Endothelial cell (in vitro differentiated cells): ENCODE measurements around the gene PTPRN2. TPM values are rescaled to one million over a fixed set of nuclear protein-coding genes. Genes with fewer than 3 reads are reported as not detected.

ENCODE experiments used
- DNase-seq: peaks from one replicate; pipeline ENCODE4 v3.0.0; 2021; ENCODE audit warnings: low spot score
- H3K27ac Mint-ChIP-seq: one replicate; pipeline ENCODE4 v1.8.0; 2021; ENCODE audit warnings: mixed read lengths, inconsistent platforms; ENCODE audit not compliant: unreplicated experiment
- H3K27me3 Mint-ChIP-seq: one replicate; pipeline ENCODE4 v1.8.0; 2021; ENCODE audit warnings: mild to moderate bottlenecking, moderate library complexity, mixed read lengths, inconsistent platforms; ENCODE audit not compliant: unreplicated experiment
- H3K36me3 Mint-ChIP-seq: one replicate; pipeline ENCODE4 v1.8.0; 2021; ENCODE audit warnings: mild to moderate bottlenecking, low read depth, mixed read lengths, inconsistent platforms; ENCODE audit not compliant: unreplicated experiment
- H3K4me1 Mint-ChIP-seq: one replicate; pipeline ENCODE4 v1.8.0; 2021; ENCODE audit warnings: mild to moderate bottlenecking, mixed read lengths, inconsistent platforms; ENCODE audit not compliant: unreplicated experiment
- H3K4me3 Mint-ChIP-seq: one replicate; pipeline ENCODE4 v1.8.0; 2021; ENCODE audit warnings: mild to moderate bottlenecking, mixed read lengths, inconsistent platforms; ENCODE audit not compliant: unreplicated experiment
- H3K9me3 Mint-ChIP-seq: one replicate; pipeline ENCODE4 v1.8.0; 2021; ENCODE audit warnings: mixed read lengths, inconsistent platforms; ENCODE audit not compliant: unreplicated experiment
- CTCF ChIP-seq: fragments of 200-600 bp; sonication (generic); IDR thresholded peaks from one replicate; pipeline ENCODE4 v1.5.0; 2021; ENCODE audit warnings: antibody characterized with exemption; ENCODE audit not compliant: unreplicated experiment
- total RNA-seq: library from RNA; stranded (reverse); fragmentation: NEBNext Ultra II Directional; extraction: Animal tissue kit (Norgen Biotek cat#: 25700); gene quantifications from one replicate; pipeline ENCODE4 v1.2.1, GENCODE V29; 2021; ENCODE audit not compliant: unreplicated experiment

Gene PTPRN2
- total RNA-seq, 1 donor from 2014 or later = 0.18 TPM

- DNase-seq = no peak
- peaks cover 39% of the 10 kb centered on the region for H3K9me3 Mint-ChIP-seq
- H3K4me3 Mint-ChIP-seq = no peak overlapping the region
- no peaks in the 10 kb centered on the region for H3K4me1 Mint-ChIP-seq
- H3K36me3 Mint-ChIP-seq = peaks cover 17% of the 10 kb centered on the region
- peaks cover 16% of the 10 kb centered on the region for H3K27me3 Mint-ChIP-seq
- no peak for TF ChIP-seq CTCF
- H3K27ac Mint-ChIP-seq = no peak overlapping the region
Measured at GRCh38 chr7:157610671-157611295, 976.8 kb downstream of the PTPRN2 start.

GRCh38 chr7:157609932-157610640 is 977.5 kb downstream of the PTPRN2 start:
- peaks cover 17% of the 10 kb centered on the region for H3K27me3 Mint-ChIP-seq
- H3K4me1 Mint-ChIP-seq = no peaks in the 10 kb centered on the region
- no peak for DNase-seq
- no peak overlapping the region for H3K27ac Mint-ChIP-seq
- H3K9me3 Mint-ChIP-seq = peaks cover 32% of the 10 kb centered on the region
- no peak for TF ChIP-seq CTCF
- H3K4me3 Mint-ChIP-seq = no peak overlapping the region
- H3K36me3 Mint-ChIP-seq = peaks cover 17% of the 10 kb centered on the region

- no peak for DNase-seq
- Mint-ChIP-seq H3K27me3 (peaks cover 21% of the 10 kb centered on the region), H3K4me1 (no peaks in the 10 kb centered on the region), H3K27ac (no peak overlapping the region), H3K4me3 (no peak overlapping the region), H3K36me3 (peaks cover 19% of the 10 kb centered on the region), H3K9me3 (peaks cover 30% of the 10 kb centered on the region)
- TF ChIP-seq CTCF = no peak
Measured at GRCh38 chr7:157609516-157609915, 978.1 kb downstream of the PTPRN2 start.

- peaks cover 25% of the 10 kb centered on the region for H3K9me3 Mint-ChIP-seq
- no peaks in the 10 kb centered on the region for H3K4me1 Mint-ChIP-seq
- no peak overlapping the region for H3K4me3 Mint-ChIP-seq
- TF ChIP-seq CTCF = no peak
- H3K27me3 Mint-ChIP-seq = peaks cover 15% of the 10 kb centered on the region
- peaks cover 14% of the 10 kb centered on the region for H3K36me3 Mint-ChIP-seq
- no peak for DNase-seq
- no peak overlapping the region for H3K27ac Mint-ChIP-seq
Measured at GRCh38 chr7:157607218-157607617, 980.4 kb downstream of the PTPRN2 start.

- Mint-ChIP-seq H3K4me1 (no peaks in the 10 kb centered on the region), H3K27ac (no peak overlapping the region), H3K4me3 (no peak overlapping the region), H3K27me3 (peaks cover 12% of the 10 kb centered on the region), H3K9me3 (peaks cover 25% of the 10 kb centered on the region), H3K36me3 (peaks cover 18% of the 10 kb centered on the region)
- DNase-seq = no peak
- no peak for TF ChIP-seq CTCF
Measured at GRCh38 chr7:157606140-157606539, 981.5 kb downstream of the PTPRN2 start.
